BE2C (cell line): ENCODE results near the gene DRGX.

Experiments used
- DNase-seq: peaks from one replicate; pipeline ENCODE4 v3.0.0-alpha.2; 2020
- H3K27me3 ChIP-seq: fragments of 250-450 bp; sonication (Bioruptor Pico); 2 replicates; pipeline ENCODE4 v1.5.1; 2020; ENCODE audit warnings: mild to moderate bottlenecking
- H3K36me3 ChIP-seq: fragments of 250-450 bp; sonication (Bioruptor Pico); 2 replicates; pipeline ENCODE4 v1.5.1; 2020; ENCODE audit warnings: mild to moderate bottlenecking
- H3K4me1 ChIP-seq: fragments of 250-450 bp; sonication (Bioruptor Pico); 2 replicates; pipeline ENCODE4 v1.5.1; 2020
- H3K4me3 ChIP-seq: 2 replicates; pipeline ENCODE4 v1.5.1; 2011; ENCODE audit warnings: low read depth, low read length
- H3K9me3 ChIP-seq: fragments of 250-450 bp; sonication (Bioruptor Pico); 2 replicates; pipeline ENCODE4 v1.5.1; 2020
- CTCF ChIP-seq: IDR thresholded peaks from 2 replicates; pipeline ENCODE4 v1.5.1; 2012; ENCODE audit warnings: mild to moderate bottlenecking, low read depth, low read length

The DRGX gene

GRCh38 chr10:49361735-49362568, 33.9 kb downstream of the DRGX start:
- Histone ChIP-seq H3K4me1 (peaks cover 21% of the 10 kb centered on the region), H3K27me3 (no peaks in the 10 kb centered on the region), H3K36me3 (no peaks in the 10 kb centered on the region), H3K4me3 (no peak overlapping the region), H3K9me3 (no peaks in the 10 kb centered on the region)
- no peak for DNase-seq
- TF ChIP-seq CTCF: no peak

- H3K4me1 ChIP-seq: peaks cover 21% of the 10 kb centered on the region
- H3K4me3 ChIP-seq: no peak overlapping the region
- DNase-seq: no peak
- no peak for TF ChIP-seq CTCF
- H3K27me3 ChIP-seq: no peaks in the 10 kb centered on the region
- H3K9me3 ChIP-seq: no peaks in the 10 kb centered on the region
- H3K36me3 ChIP-seq: no peaks in the 10 kb centered on the region
Measured at GRCh38 chr10:49361178-49361554, 34.7 kb downstream of the DRGX start.

GRCh38 chr10:49360271-49361177, 35.4 kb downstream of the DRGX start:
- H3K27me3 ChIP-seq: no peaks in the 10 kb centered on the region
- TF ChIP-seq CTCF: no peak
- H3K4me1 ChIP-seq: peaks cover 21% of the 10 kb centered on the region
- no peaks in the 10 kb centered on the region for H3K36me3 ChIP-seq
- H3K9me3 ChIP-seq: no peaks in the 10 kb centered on the region
- peak overlapping the region; percentile 8; the same call in 1 of the 2 replicates for H3K4me3 ChIP-seq
- peak; percentile 80 for DNase-seq

GRCh38 chr10:49359349-49360270, 36.3 kb downstream of the DRGX start:
- H3K4me3 ChIP-seq: no peak overlapping the region; the same call in 1 of the 2 replicates
- H3K27me3 ChIP-seq: no peaks in the 10 kb centered on the region
- peaks cover 20% of the 10 kb centered on the region for H3K4me1 ChIP-seq
- DNase-seq: peak; percentile 92
- H3K9me3 ChIP-seq: no peaks in the 10 kb centered on the region
- no peaks in the 10 kb centered on the region for H3K36me3 ChIP-seq
- no peak; the same call in 1 of the 2 replicates for TF ChIP-seq CTCF

- TF ChIP-seq CTCF: no peak
- Histone ChIP-seq H3K9me3 (no peaks in the 10 kb centered on the region), H3K4me3 (no peak overlapping the region), H3K36me3 (no peaks in the 10 kb centered on the region), H3K4me1 (peaks cover 18% of the 10 kb centered on the region), H3K27me3 (no peaks in the 10 kb centered on the region)
- no peak for DNase-seq
Measured at GRCh38 chr10:49357910-49358309, 38.0 kb downstream of the DRGX start.
